A549 treated with GW870086 at 1 μM for 4 hours (cell line): Measurements from ENCODE around the gene HPF1. TPM values are rescaled to one million over a fixed set of nuclear protein-coding genes. Genes with fewer than 3 reads are reported as not detected.

Experiments used
- total RNA-seq: library from RNA; stranded (reverse); fragments of 200-300 nt; extraction: Qiagen RNA extraction; gene quantifications from 5 replicates; pipeline ENCODE4 v1.2.3, GENCODE V29; 2022; ENCODE audit warnings: low read depth

The HPF1 gene
- total RNA-seq: 15.5 to 19.4 TPM (median 17.3 TPM) in 5 replicates

GRCh38 chr4:169757575-169758184, at the start of gene HPF1:
Gene HPF1 (minus strand): TSS chr4:169757944. CDS start chr4:169757877, 67 bp downstream.

Other genes with a start within 250 kb of the HPF1 start
- gene NEK1, start 145.4 kb downstream of the HPF1 start, total RNA-seq: 2.2 to 3.1 TPM (median 3.0 TPM) in 5 replicates
- 12.8 to 19.9 TPM (median 18.6 TPM) in 5 replicates for gene CLCN3, start 137.4 kb downstream of the HPF1 start, total RNA-seq